HepG2 (cell line): ENCODE data around the gene OAS1. TPM values are rescaled to one million over a fixed set of nuclear protein-coding genes. Genes with fewer than 3 reads are reported as not detected.

Experiments
- CC2D1A ChIP-seq: sonication (generic); formaldehyde crosslinking; IDR thresholded peaks from 2 replicates; pipeline ENCODE4 v1.8.1; 2023; ENCODE audit warnings: mild to moderate bottlenecking, missing genetic modification reagents
- ETV5 ChIP-seq: IDR thresholded peaks from 2 replicates; pipeline ENCODE4 v1.6.1; 2018; ENCODE audit warnings: missing biosample characterization, missing genetic modification reagents, inconsistent platforms, borderline replicate concordance
- FOXA3 ChIP-seq: IDR thresholded peaks from 2 replicates; pipeline ENCODE4 v1.6.1; 2016; ENCODE audit warnings: missing genetic modification reagents, missing compliant biosample characterization
- PHF21A ChIP-seq: sonication (generic); formaldehyde crosslinking; IDR thresholded peaks from 2 replicates; pipeline ENCODE4 v1.5.0; 2020; ENCODE audit warnings: mild to moderate bottlenecking, missing genetic modification reagents
- SALL1 ChIP-seq: sonication (generic); formaldehyde crosslinking; IDR thresholded peaks from 2 replicates; pipeline ENCODE4 v1.8.0; 2022; ENCODE audit warnings: mild to moderate bottlenecking, missing genetic modification reagents
- SRSF9 ChIP-seq: fragments of 200-400 bp; formaldehyde crosslinking; IDR thresholded peaks from 2 replicates; pipeline ENCODE4 v1.6.1; 2018; ENCODE audit warnings: borderline replicate concordance, mild to moderate bottlenecking, low read depth, low read length; ENCODE audit not compliant: insufficient read depth, poor library complexity, severe bottlenecking
- STAG1 ChIP-seq: sonication (generic); formaldehyde crosslinking; IDR thresholded peaks from 2 replicates; pipeline ENCODE4 v1.4.0; 2020; ENCODE audit warnings: missing genetic modification reagents
- TARDBP ChIP-seq: sonication (generic); formaldehyde crosslinking; IDR thresholded peaks from 2 replicates; pipeline ENCODE4 v1.8.0; 2022; ENCODE audit warnings: mild to moderate bottlenecking, missing genetic modification reagents
- ZNF33B ChIP-seq: sonication (generic); formaldehyde crosslinking; IDR thresholded peaks from 2 replicates; pipeline ENCODE4 v1.5.1; 2020; ENCODE audit warnings: mild to moderate bottlenecking, missing genetic modification reagents
- ZNF34 ChIP-seq: sonication (generic); formaldehyde crosslinking; IDR thresholded peaks from 2 replicates; pipeline ENCODE4 v1.4.0; 2020; ENCODE audit warnings: mild to moderate bottlenecking, missing genetic modification reagents, borderline replicate concordance
- ZNF713 ChIP-seq: sonication (generic); formaldehyde crosslinking; IDR thresholded peaks from 2 replicates; pipeline ENCODE4 v1.4.0; 2020; ENCODE audit warnings: mild to moderate bottlenecking, missing genetic modification reagents
- polyA plus RNA-seq, 8 experiments: library from polyadenylated mRNA; depleted of rRNA in 3 of 8; stranded (reverse) in 7 of 8; unstranded in 1 of 8; fragments of >200 nt; fragmentation: Illumina TruSeq in 4 of 8; extraction: Trizol in 4 of 8; gene quantifications; 2 replicates each; pipeline versions ENCODE4 v1.2.1 to v1.2.3, GENCODE V29; 2011 to 2016; ENCODE audit warnings: low read depth in 4 of 8, missing spikeins in 1 of 8, mixed read lengths in 1 of 8; ENCODE audit not compliant: insufficient read depth in 1 of 8
- total RNA-seq, 5 experiments: library from RNA; depleted of rRNA; stranded (reverse); fragments of >200 nt; fragmentation: Illumina TruSeq; extraction: Trizol; gene quantifications; 2 replicates each; pipeline ENCODE4 v1.2.3, GENCODE V29; 2016; ENCODE audit warnings: low read depth in 1 of 5
- TF ChIP-seq, protein P1 (sequence below): sonication (generic); formaldehyde crosslinking; IDR thresholded peaks from 2 replicates; pipeline ENCODE4 v1.4.0; 2020; ENCODE audit warnings: missing genetic modification reagents, borderline replicate concordance
- TF ChIP-seq, protein P2 (sequence below): sonication (generic); formaldehyde crosslinking; conservative IDR thresholded peaks from 2 replicates; pipeline ENCODE4 v1.4.0; 2020; ENCODE audit warnings: missing genetic modification reagents
- TF ChIP-seq, protein P3 (sequence below): sonication (generic); formaldehyde crosslinking; IDR thresholded peaks from 2 replicates; pipeline ENCODE4 v1.5.0; 2020; ENCODE audit warnings: missing genetic modification reagents, mild to moderate bottlenecking, borderline replicate concordance
- TF ChIP-seq, protein P4 (sequence below), 2 experiments: sonication (generic) in 1 of 2; formaldehyde crosslinking in 1 of 2; IDR thresholded peaks; 2 replicates each; pipeline versions ENCODE4 v1.4.0 to v1.6.1; 2018 to 2020; ENCODE audit warnings: missing genetic modification reagents in 2 of 2, borderline replicate concordance in 1 of 2, low read depth in 1 of 2, mild to moderate bottlenecking in 1 of 2, missing biosample characterization in 1 of 2
- TF ChIP-seq, protein P5 (sequence below): sonication (generic); formaldehyde crosslinking; IDR thresholded peaks from 2 replicates; pipeline ENCODE4 v1.4.0; 2020; ENCODE audit warnings: mild to moderate bottlenecking, missing genetic modification reagents
- TF ChIP-seq, protein P6 (sequence below): fragments of 450-650 bp; IDR thresholded peaks from 2 replicates; pipeline ENCODE4 v1.6.1; 2016

Gene OAS1
- total and polyA plus RNA-seq, 2 of the 13 experiments (the other 11 are each of a cell fraction or from before 2014, with no cell fraction given) = 6.5 to 10.6 TPM

DNA sequence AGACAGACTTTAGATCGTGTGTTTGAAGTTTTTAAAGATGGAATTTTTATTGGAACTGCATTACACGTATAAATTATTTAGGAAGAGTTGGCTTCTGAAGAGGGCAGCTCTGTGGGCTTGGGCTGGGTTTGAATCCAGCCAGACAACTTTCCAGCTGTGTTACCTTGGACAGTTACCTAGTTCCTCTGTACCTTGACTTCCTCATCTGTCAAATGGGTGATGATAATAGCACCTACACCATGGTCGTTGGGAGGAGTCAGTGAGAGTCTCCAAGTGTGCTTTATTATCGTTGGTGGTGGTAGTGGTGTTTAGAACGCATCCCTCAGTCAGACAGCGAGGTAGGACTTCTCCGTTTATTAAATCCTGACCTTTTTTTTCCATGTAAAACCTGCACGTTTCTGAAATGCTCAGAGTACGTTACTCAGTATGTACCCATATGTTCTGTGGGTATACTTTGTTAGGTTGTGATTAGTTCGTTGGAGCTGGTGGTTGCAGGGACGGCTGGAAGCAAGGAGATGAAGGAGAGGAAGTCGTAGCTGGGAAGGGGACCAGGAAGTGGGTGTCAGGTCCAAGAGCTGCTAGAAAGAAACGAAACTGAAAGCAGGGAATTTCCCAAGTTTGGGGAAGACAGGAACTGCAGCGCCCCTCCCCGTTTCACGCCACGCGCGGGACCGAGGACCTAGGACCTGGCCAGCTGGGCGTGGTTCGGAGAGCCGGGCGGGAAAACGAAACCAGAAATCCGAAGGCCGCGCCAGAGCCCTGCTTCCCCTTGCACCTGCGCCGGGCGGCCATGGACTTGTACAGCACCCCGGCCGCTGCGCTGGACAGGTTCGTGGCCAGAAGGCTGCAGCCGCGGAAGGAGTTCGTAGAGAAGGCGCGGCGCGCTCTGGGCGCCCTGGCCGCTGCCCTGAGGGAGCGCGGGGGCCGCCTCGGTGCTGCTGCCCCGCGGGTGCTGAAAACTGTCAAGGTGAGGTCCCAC, 31.3 kb downstream of the OAS1 start, which contains the start of gene OAS3 (continued):
- TF ChIP-seq, protein P1, sequence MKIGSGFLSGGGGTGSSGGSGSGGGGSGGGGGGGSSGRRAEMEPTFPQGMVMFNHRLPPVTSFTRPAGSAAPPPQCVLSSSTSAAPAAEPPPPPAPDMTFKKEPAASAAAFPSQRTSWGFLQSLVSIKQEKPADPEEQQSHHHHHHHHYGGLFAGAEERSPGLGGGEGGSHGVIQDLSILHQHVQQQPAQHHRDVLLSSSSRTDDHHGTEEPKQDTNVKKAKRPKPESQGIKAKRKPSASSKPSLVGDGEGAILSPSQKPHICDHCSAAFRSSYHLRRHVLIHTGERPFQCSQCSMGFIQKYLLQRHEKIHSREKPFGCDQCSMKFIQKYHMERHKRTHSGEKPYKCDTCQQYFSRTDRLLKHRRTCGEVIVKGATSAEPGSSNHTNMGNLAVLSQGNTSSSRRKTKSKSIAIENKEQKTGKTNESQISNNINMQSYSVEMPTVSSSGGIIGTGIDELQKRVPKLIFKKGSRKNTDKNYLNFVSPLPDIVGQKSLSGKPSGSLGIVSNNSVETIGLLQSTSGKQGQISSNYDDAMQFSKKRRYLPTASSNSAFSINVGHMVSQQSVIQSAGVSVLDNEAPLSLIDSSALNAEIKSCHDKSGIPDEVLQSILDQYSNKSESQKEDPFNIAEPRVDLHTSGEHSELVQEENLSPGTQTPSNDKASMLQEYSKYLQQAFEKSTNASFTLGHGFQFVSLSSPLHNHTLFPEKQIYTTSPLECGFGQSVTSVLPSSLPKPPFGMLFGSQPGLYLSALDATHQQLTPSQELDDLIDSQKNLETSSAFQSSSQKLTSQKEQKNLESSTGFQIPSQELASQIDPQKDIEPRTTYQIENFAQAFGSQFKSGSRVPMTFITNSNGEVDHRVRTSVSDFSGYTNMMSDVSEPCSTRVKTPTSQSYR (CRISPR knock-in tag) = peak; percentile 63; the same call in 1 of the 2 replicates
- TF ChIP-seq TARDBP (peak; percentile 51), PHF21A (peak; percentile 32; the same call in 1 of the 2 replicates), ETV5 (CRISPR knock-in tag) (peak; percentile 57; the same call in 1 of the 2 replicates), FOXA3 (CRISPR knock-in tag) (no peak), CC2D1A (CRISPR knock-in tag) (no peak), SALL1 (CRISPR knock-in tag) (peak; percentile 74), SRSF9 (no peak), ZNF713 (CRISPR knock-in tag) (no peak), ZNF34 (CRISPR knock-in tag) (peak; percentile 76; the same call in 1 of the 2 replicates), STAG1 (CRISPR knock-in tag) (peak; percentile 25), ZNF33B (CRISPR knock-in tag) (0 out of 2 replicates have a peak, but pooled peaks have one; percentile 63)
- TF ChIP-seq, protein P2, sequence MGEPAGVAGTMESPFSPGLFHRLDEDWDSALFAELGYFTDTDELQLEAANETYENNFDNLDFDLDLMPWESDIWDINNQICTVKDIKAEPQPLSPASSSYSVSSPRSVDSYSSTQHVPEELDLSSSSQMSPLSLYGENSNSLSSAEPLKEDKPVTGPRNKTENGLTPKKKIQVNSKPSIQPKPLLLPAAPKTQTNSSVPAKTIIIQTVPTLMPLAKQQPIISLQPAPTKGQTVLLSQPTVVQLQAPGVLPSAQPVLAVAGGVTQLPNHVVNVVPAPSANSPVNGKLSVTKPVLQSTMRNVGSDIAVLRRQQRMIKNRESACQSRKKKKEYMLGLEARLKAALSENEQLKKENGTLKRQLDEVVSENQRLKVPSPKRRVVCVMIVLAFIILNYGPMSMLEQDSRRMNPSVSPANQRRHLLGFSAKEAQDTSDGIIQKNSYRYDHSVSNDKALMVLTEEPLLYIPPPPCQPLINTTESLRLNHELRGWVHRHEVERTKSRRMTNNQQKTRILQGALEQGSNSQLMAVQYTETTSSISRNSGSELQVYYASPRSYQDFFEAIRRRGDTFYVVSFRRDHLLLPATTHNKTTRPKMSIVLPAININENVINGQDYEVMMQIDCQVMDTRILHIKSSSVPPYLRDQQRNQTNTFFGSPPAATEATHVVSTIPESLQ = no peak
- TF ChIP-seq, protein P3, sequence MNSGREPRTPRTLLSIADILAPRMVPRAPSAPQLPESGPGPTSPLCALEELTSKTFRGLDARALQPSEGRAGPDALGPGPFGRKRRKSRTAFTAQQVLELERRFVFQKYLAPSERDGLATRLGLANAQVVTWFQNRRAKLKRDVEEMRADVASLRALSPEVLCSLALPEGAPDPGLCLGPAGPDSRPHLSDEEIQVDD (CRISPR knock-in tag) = no peak
- TF ChIP-seq, protein P4, sequence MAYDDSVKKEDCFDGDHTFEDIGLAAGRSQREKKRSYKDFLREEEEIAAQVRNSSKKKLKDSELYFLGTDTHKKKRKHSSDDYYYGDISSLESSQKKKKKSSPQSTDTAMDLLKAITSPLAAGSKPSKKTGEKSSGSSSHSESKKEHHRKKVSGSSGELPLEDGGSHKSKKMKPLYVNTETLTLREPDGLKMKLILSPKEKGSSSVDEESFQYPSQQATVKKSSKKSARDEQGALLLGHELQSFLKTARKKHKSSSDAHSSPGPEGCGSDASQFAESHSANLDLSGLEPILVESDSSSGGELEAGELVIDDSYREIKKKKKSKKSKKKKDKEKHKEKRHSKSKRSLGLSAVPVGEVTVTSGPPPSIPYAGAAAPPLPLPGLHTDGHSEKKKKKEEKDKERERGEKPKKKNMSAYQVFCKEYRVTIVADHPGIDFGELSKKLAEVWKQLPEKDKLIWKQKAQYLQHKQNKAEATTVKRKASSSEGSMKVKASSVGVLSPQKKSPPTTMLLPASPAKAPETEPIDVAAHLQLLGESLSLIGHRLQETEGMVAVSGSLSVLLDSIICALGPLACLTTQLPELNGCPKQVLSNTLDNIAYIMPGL (CRISPR knock-in tag; IDR thresholded peaks at IDR 0.05; ENCODE audit: borderline replicate concordance in 1 of 2, low read depth in 1 of 2) = peak in 1 of 2 experiments; percentile 53; a peak in 3 of 4 replicates
- TF ChIP-seq, protein P5, sequence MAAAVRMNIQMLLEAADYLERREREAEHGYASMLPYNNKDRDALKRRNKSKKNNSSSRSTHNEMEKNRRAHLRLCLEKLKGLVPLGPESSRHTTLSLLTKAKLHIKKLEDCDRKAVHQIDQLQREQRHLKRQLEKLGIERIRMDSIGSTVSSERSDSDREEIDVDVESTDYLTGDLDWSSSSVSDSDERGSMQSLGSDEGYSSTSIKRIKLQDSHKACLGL (CRISPR knock-in tag) = no peak
- TF ChIP-seq, protein P6, sequence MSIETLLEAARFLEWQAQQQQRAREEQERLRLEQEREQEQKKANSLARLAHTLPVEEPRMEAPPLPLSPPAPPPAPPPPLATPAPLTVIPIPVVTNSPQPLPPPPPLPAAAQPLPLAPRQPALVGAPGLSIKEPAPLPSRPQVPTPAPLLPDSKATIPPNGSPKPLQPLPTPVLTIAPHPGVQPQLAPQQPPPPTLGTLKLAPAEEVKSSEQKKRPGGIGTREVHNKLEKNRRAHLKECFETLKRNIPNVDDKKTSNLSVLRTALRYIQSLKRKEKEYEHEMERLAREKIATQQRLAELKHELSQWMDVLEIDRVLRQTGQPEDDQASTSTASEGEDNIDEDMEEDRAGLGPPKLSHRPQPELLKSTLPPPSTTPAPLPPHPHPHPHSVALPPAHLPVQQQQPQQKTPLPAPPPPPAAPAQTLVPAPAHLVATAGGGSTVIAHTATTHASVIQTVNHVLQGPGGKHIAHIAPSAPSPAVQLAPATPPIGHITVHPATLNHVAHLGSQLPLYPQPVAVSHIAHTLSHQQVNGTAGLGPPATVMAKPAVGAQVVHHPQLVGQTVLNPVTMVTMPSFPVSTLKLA = peak; percentile 47; the same call in 1 of the 2 replicates
